Measurements from ENCODE around the gene SND1.
A peak's percentile ranks its signal among the peaks of the same experiment; 100 is the strongest.

SND1 gene

GRCh38 chr7:128039544-128039953, 387.6 kb downstream of the SND1 start:
- no peak for DNase-seq (ENCODE audit: low read depth in 2 of 2)

GRCh38 chr7:128040205-128040604, 388.2 kb downstream of the SND1 start:
- no peak for DNase-seq (ENCODE audit: low read depth in 2 of 2)

- DNase-seq (ENCODE audit: low read depth in 2 of 2), result no peak
Measured at GRCh38 chr7:128041203-128041602, 389.2 kb downstream of the SND1 start.

- no peak for DNase-seq (ENCODE audit: low read depth in 2 of 2)
Measured at GRCh38 chr7:128042012-128042411, 390.0 kb downstream of the SND1 start.

- no peak for DNase-seq (ENCODE audit: low read depth in 2 of 2)
Measured at GRCh38 chr7:128044064-128044463, 392.1 kb downstream of the SND1 start.

- DNase-seq (ENCODE audit: low read depth in 2 of 2), result no peak
Measured at GRCh38 chr7:128045158-128045557, 393.2 kb downstream of the SND1 start.

- DNase-seq (ENCODE audit: low read depth in 2 of 2), result no peak
Measured at GRCh38 chr7:128045766-128046165, 393.8 kb downstream of the SND1 start.

GRCh38 chr7:128052404-128052803, 400.4 kb downstream of the SND1 start:
- DNase-seq (ENCODE audit: low read depth in 2 of 2), result no peak

GRCh38 chr7:128053023-128053422, 401.0 kb downstream of the SND1 start:
- no peak for DNase-seq (ENCODE audit: low read depth in 2 of 2)

- DNase-seq (ENCODE audit: low read depth in 2 of 2), result no peak
Measured at GRCh38 chr7:128053991-128054390, 402.0 kb downstream of the SND1 start.

GRCh38 chr7:128054511-128054910, 402.5 kb downstream of the SND1 start:
- no peak for DNase-seq (ENCODE audit: low read depth in 2 of 2)

GRCh38 chr7:128055637-128056036, 403.6 kb downstream of the SND1 start:
- no peak for DNase-seq (ENCODE audit: low read depth in 2 of 2)

GRCh38 chr7:128056901-128057300, 404.9 kb downstream of the SND1 start:
- peak; percentile 56 to 69 for DNase-seq (ENCODE audit: low read depth in 2 of 2)

GRCh38 chr7:128057909-128058308, 405.9 kb downstream of the SND1 start:
- no peak for DNase-seq (ENCODE audit: low read depth in 2 of 2)

- DNase-seq (ENCODE audit: low read depth in 2 of 2), result no peak
Measured at GRCh38 chr7:128059143-128059988, 407.4 kb downstream of the SND1 start.

GRCh38 chr7:128060018-128060417, 408.0 kb downstream of the SND1 start:
- DNase-seq (ENCODE audit: low read depth in 2 of 2), result no peak

GRCh38 chr7:128063088-128063487, 411.1 kb downstream of the SND1 start:
- DNase-seq (ENCODE audit: low read depth in 2 of 2), result no peak

- DNase-seq (ENCODE audit: low read depth in 2 of 2), result no peak
Measured at GRCh38 chr7:128065872-128066271, 413.9 kb downstream of the SND1 start.

GRCh38 chr7:128066395-128066794, 414.4 kb downstream of the SND1 start:
- no peak for DNase-seq (ENCODE audit: low read depth in 2 of 2)

- no peak for DNase-seq (ENCODE audit: low read depth in 2 of 2)
Measured at GRCh38 chr7:128066858-128067257, 414.9 kb downstream of the SND1 start.

GRCh38 chr7:128067983-128068382, 416.0 kb downstream of the SND1 start:
- no peak for DNase-seq (ENCODE audit: low read depth in 2 of 2)

- DNase-seq (ENCODE audit: low read depth in 2 of 2), result no peak
Measured at GRCh38 chr7:128068785-128069184, 416.8 kb downstream of the SND1 start.
